Lower leg skin (tissue), 3 donors: Measurements from ENCODE around the gene DIS3L2.

Source experiments
- POLR2A ChIP-seq, 2 donors: fragments of 450-650 bp; IDR thresholded peaks; one replicate each; pipeline ENCODE4 v1.6.1; 2016 to 2017; ENCODE audit warnings: antibody characterized with exemption in 2 of 2, mild to moderate bottlenecking in 1 of 2, moderate library complexity in 1 of 2
- TF ChIP-seq, protein P1 (sequence below), 3 donors: fragments of 450-650 bp; IDR thresholded peaks; one replicate each; pipeline ENCODE4 v1.5.1; 2016; ENCODE audit warnings: antibody characterized with exemption in 3 of 3, mild to moderate bottlenecking in 3 of 3, moderate library complexity in 2 of 3

- TF ChIP-seq, protein P1, sequence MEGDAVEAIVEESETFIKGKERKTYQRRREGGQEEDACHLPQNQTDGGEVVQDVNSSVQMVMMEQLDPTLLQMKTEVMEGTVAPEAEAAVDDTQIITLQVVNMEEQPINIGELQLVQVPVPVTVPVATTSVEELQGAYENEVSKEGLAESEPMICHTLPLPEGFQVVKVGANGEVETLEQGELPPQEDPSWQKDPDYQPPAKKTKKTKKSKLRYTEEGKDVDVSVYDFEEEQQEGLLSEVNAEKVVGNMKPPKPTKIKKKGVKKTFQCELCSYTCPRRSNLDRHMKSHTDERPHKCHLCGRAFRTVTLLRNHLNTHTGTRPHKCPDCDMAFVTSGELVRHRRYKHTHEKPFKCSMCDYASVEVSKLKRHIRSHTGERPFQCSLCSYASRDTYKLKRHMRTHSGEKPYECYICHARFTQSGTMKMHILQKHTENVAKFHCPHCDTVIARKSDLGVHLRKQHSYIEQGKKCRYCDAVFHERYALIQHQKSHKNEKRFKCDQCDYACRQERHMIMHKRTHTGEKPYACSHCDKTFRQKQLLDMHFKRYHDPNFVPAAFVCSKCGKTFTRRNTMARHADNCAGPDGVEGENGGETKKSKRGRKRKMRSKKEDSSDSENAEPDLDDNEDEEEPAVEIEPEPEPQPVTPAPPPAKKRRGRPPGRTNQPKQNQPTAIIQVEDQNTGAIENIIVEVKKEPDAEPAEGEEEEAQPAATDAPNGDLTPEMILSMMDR (IDR thresholded peaks at IDR 0.05): no peak
- TF ChIP-seq POLR2A (IDR thresholded peaks at IDR 0.05): no peak
Observed at GRCh38 chr2:231918501-231919330, 42.8 kb upstream of the DIS3L2 start.
